Cardiac muscle cell (in vitro differentiated cells and primary cell): ENCODE results near the gene ENTREP1. TPM values are rescaled to one million over a fixed set of nuclear protein-coding genes. Genes with fewer than 3 reads are reported as not detected.
A peak's percentile ranks its signal among the peaks of the same experiment; 100 is the strongest.

ENCODE experiments used
- DNase-seq, 2 donors: peaks; one replicate each; pipeline versions ENCODE4 v3.0.0 to v3.0.0-alpha.2; 2010 to 2017; ENCODE audit warnings: low read depth in 1 of 2, low spot score in 1 of 2
- H3K27ac ChIP-seq: fragments of 200-600 bp; sonication (generic); 2 replicates; pipeline ENCODE4 v1.5.1; 2016
- H3K27me3 ChIP-seq: fragments of 200-600 bp; sonication (generic); 2 replicates; pipeline ENCODE4 v1.6.0; 2016; ENCODE audit warnings: control low read depth
- H3K36me3 ChIP-seq: fragments of 200-600 bp; sonication (generic); 2 replicates; pipeline ENCODE4 v1.5.1; 2016; ENCODE audit warnings: control low read depth
- H3K4me1 ChIP-seq: fragments of 200-600 bp; sonication (generic); 2 replicates; pipeline ENCODE4 v1.8.1; 2017; ENCODE audit warnings: low read depth, mild to moderate bottlenecking, mixed run types
- H3K4me3 ChIP-seq: fragments of 200-600 bp; sonication (generic); 2 replicates; pipeline ENCODE4 v1.5.1; 2016; ENCODE audit warnings: mild to moderate bottlenecking
- H3K9me3 ChIP-seq: fragments of 200-600 bp; sonication (generic); 2 replicates; pipeline ENCODE4 v1.5.1; 2017; ENCODE audit warnings: low read depth, mild to moderate bottlenecking, control low read depth
- polyA plus RNA-seq: library from polyadenylated mRNA; unstranded; fragments of >200 nt; fragmentation: Nextera tagmentation; extraction: Ambion mirVana; gene quantifications from 2 replicates; pipeline ENCODE4 v1.2.1, GENCODE V29; 2016
- total RNA-seq: library from RNA; depleted of rRNA; stranded (reverse); fragments of >200 nt; gene quantifications from 2 replicates; pipeline ENCODE4 v1.2.3, GENCODE V29; 2016
- TF ChIP-seq, protein P1 (sequence below): IDR thresholded peaks from 2 replicates; pipeline ENCODE4 v1.5.1; 2012; ENCODE audit warnings: low read depth, mild to moderate bottlenecking, low read length

Gene ENTREP1
- total and polyA plus RNA-seq, 2 experiments from 2014 or later, result 176 to 180 TPM

DNA sequence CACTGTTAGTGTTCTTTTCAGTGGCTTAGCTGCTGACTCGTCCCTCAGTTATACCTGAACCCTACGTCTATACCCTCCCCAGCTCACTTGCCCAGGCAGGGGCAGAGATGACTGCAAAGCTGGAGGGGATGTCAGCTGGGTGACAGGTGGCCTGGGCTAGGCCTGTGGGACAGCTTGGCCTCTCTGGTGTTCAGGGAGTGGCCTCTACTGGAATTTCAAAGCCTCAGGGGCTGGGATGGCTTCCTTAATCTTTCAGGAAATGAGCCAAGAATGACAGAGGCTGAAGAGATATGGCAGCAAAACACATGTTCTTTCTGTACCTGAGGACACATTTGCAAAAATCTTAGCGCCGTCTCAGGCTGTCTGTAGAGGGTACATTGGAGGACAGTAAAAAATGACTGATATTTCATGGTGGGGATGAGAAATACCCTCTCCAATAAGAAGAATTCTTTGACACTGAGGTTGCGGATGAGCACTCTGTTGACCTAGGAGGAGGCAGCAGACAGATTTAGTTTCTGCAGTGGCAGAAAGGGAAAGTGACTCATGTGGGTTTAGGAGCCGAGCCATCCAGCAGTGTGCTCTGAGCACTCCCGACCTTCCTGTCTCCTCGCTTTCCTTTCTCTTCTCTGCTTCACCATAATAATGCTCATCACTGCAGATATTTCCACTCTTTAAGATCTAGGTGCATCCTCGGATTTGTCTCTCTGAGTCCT lies 54.4 kb downstream of the ENTREP1 start:
- TF ChIP-seq, protein P1, sequence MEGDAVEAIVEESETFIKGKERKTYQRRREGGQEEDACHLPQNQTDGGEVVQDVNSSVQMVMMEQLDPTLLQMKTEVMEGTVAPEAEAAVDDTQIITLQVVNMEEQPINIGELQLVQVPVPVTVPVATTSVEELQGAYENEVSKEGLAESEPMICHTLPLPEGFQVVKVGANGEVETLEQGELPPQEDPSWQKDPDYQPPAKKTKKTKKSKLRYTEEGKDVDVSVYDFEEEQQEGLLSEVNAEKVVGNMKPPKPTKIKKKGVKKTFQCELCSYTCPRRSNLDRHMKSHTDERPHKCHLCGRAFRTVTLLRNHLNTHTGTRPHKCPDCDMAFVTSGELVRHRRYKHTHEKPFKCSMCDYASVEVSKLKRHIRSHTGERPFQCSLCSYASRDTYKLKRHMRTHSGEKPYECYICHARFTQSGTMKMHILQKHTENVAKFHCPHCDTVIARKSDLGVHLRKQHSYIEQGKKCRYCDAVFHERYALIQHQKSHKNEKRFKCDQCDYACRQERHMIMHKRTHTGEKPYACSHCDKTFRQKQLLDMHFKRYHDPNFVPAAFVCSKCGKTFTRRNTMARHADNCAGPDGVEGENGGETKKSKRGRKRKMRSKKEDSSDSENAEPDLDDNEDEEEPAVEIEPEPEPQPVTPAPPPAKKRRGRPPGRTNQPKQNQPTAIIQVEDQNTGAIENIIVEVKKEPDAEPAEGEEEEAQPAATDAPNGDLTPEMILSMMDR, result no peak
- no peaks in the 10 kb centered on the region for H3K27me3 ChIP-seq
- H3K36me3 ChIP-seq, result peaks cover 85% of the 10 kb centered on the region
- peaks cover 51% of the 10 kb centered on the region for H3K4me1 ChIP-seq
- no peak overlapping the region for H3K4me3 ChIP-seq
- peak overlapping the region; percentile 87 for H3K27ac ChIP-seq
- DNase-seq, result peak in 1 of 2 donors; percentile 57
- H3K9me3 ChIP-seq, result no peaks in the 10 kb centered on the region

DNA sequence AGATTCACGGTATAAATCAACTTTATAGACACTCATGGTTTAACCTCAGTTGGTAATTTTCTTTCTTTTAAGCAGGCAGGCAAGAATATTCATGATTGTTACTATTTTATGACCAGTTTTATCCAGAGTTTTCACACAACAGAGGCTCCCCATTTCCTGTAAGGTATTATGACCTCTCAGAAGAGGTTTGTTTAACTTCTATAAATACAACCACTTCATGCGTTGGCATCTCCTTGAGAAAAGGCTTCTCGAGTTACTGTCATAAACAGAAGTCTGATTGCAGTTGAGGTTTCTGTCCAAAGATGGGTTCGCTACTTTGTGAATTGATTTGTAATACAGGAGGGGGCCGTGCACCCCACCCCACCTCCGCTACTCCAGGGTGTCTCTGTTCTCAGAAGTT lies 55.3 kb downstream of the ENTREP1 start:
- peak overlapping the region; percentile 87 for H3K27ac ChIP-seq
- no peaks in the 10 kb centered on the region for H3K9me3 ChIP-seq
- no peak overlapping the region for H3K4me3 ChIP-seq
- TF ChIP-seq, protein P1, result no peak
- no peaks in the 10 kb centered on the region for H3K27me3 ChIP-seq
- DNase-seq, result no peak
- H3K36me3 ChIP-seq, result peaks cover 86% of the 10 kb centered on the region
- peaks cover 48% of the 10 kb centered on the region for H3K4me1 ChIP-seq

DNA sequence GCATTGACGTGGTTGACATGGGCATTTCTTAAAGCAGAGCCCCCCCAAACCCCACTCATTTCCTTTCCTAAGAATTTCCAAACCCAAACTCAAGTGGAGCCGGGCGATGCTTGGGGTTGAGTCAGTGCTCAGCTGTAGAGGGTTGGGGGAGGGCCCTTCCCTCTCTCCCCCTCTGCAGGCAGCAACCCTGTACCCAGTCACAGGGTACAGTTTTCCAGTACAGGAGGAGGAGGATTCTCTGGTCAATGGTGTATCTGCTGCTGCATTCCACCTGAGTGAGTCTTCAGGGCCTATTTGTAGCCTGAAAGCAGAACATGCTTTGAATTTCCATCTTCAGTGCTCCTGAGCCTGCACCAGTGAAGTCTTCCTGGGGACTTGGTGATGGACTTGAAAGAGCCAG lies 55.8 kb downstream of the ENTREP1 start:
- Histone ChIP-seq H3K9me3 (no peaks in the 10 kb centered on the region), H3K4me1 (peaks cover 48% of the 10 kb centered on the region), H3K36me3 (peaks cover 85% of the 10 kb centered on the region), H3K27ac (peak overlapping the region; percentile 87), H3K27me3 (no peaks in the 10 kb centered on the region), H3K4me3 (no peak overlapping the region)
- TF ChIP-seq, protein P1, result no peak
- DNase-seq, result no peak

DNA sequence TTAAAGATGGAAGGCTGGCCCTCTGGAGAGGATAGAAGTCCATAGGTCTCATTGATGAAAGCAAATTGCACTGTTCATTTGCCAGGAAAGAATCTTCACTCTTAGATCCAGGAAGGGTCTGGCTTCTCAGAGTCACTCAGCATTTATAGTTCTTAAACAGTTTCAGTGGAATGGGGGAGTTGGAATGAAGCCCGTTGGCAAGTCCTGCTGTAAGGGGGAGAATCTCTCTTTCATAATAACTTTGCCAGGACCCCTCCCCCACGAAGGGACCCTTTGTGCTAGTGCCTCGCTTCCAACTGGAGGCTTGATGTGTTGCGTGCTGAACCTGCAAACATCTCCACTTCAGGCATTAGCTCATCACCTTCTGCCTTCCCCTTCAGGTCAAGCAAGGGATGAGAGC lies 57.1 kb downstream of the ENTREP1 start:
- peaks cover 81% of the 10 kb centered on the region for H3K36me3 ChIP-seq
- DNase-seq, result no peak
- no peak overlapping the region for H3K4me3 ChIP-seq
- H3K4me1 ChIP-seq, result peaks cover 38% of the 10 kb centered on the region
- no peaks in the 10 kb centered on the region for H3K27me3 ChIP-seq
- H3K27ac ChIP-seq, result peak overlapping the region; percentile 87
- TF ChIP-seq, protein P1, result no peak
- H3K9me3 ChIP-seq, result no peaks in the 10 kb centered on the region

DNA sequence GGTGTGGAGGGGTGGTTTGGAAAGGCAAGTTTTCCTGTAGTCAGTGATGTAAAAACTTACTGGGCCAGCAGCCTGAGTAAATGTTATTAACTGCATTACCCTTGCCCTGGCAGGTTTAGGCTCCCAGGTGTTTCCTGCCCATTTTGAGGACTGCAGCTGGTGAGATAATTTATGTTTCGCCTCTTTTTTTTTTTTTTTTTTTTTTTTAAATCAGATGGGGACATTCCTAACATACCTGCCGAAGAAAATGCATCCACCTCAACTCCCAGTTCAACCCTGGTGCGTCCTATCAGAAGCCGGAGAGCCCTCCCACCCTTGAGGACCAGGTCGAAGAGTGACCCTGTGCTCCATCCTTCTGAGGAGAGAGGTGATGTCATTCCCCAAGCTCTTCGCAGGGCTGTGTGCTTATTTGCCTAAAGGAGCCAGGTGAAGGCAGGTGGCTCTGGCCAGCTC lies 60.6 kb downstream of the ENTREP1 start:
- H3K9me3 ChIP-seq, result no peaks in the 10 kb centered on the region
- H3K4me3 ChIP-seq, result no peak overlapping the region
- H3K27ac ChIP-seq, result peak overlapping the region; percentile 45
- DNase-seq, result no peak
- TF ChIP-seq, protein P1, result no peak
- H3K36me3 ChIP-seq, result peaks cover 86% of the 10 kb centered on the region
- peaks cover 29% of the 10 kb centered on the region for H3K4me1 ChIP-seq
- H3K27me3 ChIP-seq, result no peaks in the 10 kb centered on the region
